SU-DHL-6 (cell line): ENCODE data around the gene DQX1.

Source experiments
- H2AFZ ChIP-seq: fragments of 200-600 bp; sonication (generic); 2 replicates; pipeline ENCODE4 v1.6.1; 2014; ENCODE audit warnings: low read depth, mild to moderate bottlenecking, moderate library complexity, mixed read lengths, antibody characterized with exemption, low read length; ENCODE audit not compliant: severe bottlenecking
- H3F3A ChIP-seq: fragments of 200-600 bp; shearing (Covaris generic); 2 replicates; pipeline ENCODE4 v1.6.0; 2016; ENCODE audit warnings: antibody characterized with exemption, mild to moderate bottlenecking; ENCODE audit not compliant: insufficient read depth
- H3K27ac ChIP-seq: fragments of 200-600 bp; sonication (generic); 2 replicates; pipeline ENCODE4 v1.5.1; 2016; ENCODE audit warnings: low read depth, mild to moderate bottlenecking, low read length, moderate library complexity, mixed read lengths
- H3K27me3 ChIP-seq: fragments of 200-600 bp; sonication (generic), shearing (Covaris generic); 2 replicates; pipeline ENCODE4 v1.6.0; 2014; ENCODE audit warnings: mild to moderate bottlenecking, low read length
- H3K36me3 ChIP-seq: fragments of 200-600 bp; sonication (generic); 2 replicates; pipeline ENCODE4 v1.6.1; 2014; ENCODE audit warnings: mild to moderate bottlenecking, low read length, mixed read lengths
- H3K4me2 ChIP-seq: fragments of 300-600, 200-600 bp; shearing (Covaris generic), sonication (generic); 2 replicates; pipeline ENCODE4 v1.6.0; 2014; ENCODE audit warnings: low read length, low read depth, mild to moderate bottlenecking; ENCODE audit not compliant: poor library complexity, severe bottlenecking
- H3K4me3 ChIP-seq: fragments of 200-600 bp; sonication (generic); 2 replicates; pipeline ENCODE4 v1.5.1; 2014; ENCODE audit warnings: antibody characterized with exemption, low read length, mild to moderate bottlenecking, mixed read lengths; ENCODE audit not compliant: insufficient read depth, poor library complexity, severe bottlenecking
- H3K79me2 ChIP-seq: fragments of 200-600 bp; sonication (generic); 2 replicates; pipeline ENCODE4 v1.6.1; 2014; ENCODE audit warnings: mild to moderate bottlenecking, low read length, moderate library complexity; ENCODE audit not compliant: insufficient read depth
- H3K9ac ChIP-seq: fragments of 200-600 bp; sonication (generic); 2 replicates; pipeline ENCODE4 v1.7.0; 2014; ENCODE audit warnings: mild to moderate bottlenecking, low read length
- H3K9me2 ChIP-seq: fragments of 200-600 bp; sonication (generic); replicated peaks from 2 replicates; pipeline ENCODE4 v1.6.1; 2014; ENCODE audit warnings: low read length; ENCODE audit not compliant: insufficient read depth
- H3K9me3 ChIP-seq: fragments of 200-600 bp; sonication (generic); 2 replicates; pipeline ENCODE4 v1.6.1; 2014; ENCODE audit warnings: low read length, mixed read lengths; ENCODE audit not compliant: insufficient read depth
- H4K20me1 ChIP-seq: fragments of 200-600 bp; sonication (generic); 2 replicates; pipeline ENCODE4 v1.6.1; 2014; ENCODE audit warnings: low read depth, mild to moderate bottlenecking, antibody characterized with exemption, low read length, moderate library complexity, mixed read lengths
- EZH2phosphoT487 ChIP-seq: fragments of 200-600 bp; sonication (generic), shearing (Covaris generic); conservative IDR thresholded peaks from 2 replicates; pipeline ENCODE4 v1.6.1; 2018; ENCODE audit warnings: mild to moderate bottlenecking, antibody characterized with exemption, low read length, moderate library complexity, mixed read lengths
- TF ChIP-seq, protein P1 (sequence below): fragments of 200-600 bp; sonication (generic); IDR thresholded peaks from one replicate; pipeline ENCODE4 v1.5.1; 2017; ENCODE audit warnings: antibody characterized with exemption, mild to moderate bottlenecking, low read length, moderate library complexity; ENCODE audit not compliant: insufficient read depth, poor library complexity, severe bottlenecking

The DQX1 gene

DNA sequence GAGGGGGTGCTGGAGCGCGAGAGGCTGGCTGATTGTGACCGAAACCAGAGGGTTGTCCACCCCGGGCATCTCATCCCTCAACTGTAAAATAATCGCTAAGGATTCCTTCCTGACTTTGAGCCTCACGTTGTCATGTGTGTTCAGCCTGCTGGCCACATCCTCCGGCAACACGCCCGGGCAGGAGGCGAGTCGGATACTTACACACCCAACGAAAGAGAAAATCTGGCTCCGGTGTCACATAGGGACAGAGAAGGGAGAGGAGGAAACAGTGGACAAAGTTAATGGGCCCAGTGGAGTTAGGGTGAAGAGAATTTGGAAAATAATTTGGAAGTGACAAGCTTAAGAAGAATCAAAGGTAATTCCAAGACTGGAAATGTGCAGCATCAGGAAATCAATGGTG, 9.4 kb downstream of the DQX1 start:
- H3K9me2 ChIP-seq = no peaks in the 10 kb centered on the region
- H4K20me1 ChIP-seq = no peaks in the 10 kb centered on the region
- H3K4me3 ChIP-seq = no peak overlapping the region
- H3K27ac ChIP-seq = no peak overlapping the region
- H3K9me3 ChIP-seq = no peaks in the 10 kb centered on the region
- no peaks in the 10 kb centered on the region for H3K79me2 ChIP-seq
- no peaks in the 10 kb centered on the region for H3F3A ChIP-seq
- TF ChIP-seq, protein P1, sequence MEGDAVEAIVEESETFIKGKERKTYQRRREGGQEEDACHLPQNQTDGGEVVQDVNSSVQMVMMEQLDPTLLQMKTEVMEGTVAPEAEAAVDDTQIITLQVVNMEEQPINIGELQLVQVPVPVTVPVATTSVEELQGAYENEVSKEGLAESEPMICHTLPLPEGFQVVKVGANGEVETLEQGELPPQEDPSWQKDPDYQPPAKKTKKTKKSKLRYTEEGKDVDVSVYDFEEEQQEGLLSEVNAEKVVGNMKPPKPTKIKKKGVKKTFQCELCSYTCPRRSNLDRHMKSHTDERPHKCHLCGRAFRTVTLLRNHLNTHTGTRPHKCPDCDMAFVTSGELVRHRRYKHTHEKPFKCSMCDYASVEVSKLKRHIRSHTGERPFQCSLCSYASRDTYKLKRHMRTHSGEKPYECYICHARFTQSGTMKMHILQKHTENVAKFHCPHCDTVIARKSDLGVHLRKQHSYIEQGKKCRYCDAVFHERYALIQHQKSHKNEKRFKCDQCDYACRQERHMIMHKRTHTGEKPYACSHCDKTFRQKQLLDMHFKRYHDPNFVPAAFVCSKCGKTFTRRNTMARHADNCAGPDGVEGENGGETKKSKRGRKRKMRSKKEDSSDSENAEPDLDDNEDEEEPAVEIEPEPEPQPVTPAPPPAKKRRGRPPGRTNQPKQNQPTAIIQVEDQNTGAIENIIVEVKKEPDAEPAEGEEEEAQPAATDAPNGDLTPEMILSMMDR = no peak
- TF ChIP-seq EZH2phosphoT487 = no peak
- H3K9ac ChIP-seq = no peak overlapping the region
- no peaks in the 10 kb centered on the region for H3K36me3 ChIP-seq
- H2AFZ ChIP-seq = no peak overlapping the region
- H3K27me3 ChIP-seq = no peaks in the 10 kb centered on the region
- no peak overlapping the region for H3K4me2 ChIP-seq

DNA sequence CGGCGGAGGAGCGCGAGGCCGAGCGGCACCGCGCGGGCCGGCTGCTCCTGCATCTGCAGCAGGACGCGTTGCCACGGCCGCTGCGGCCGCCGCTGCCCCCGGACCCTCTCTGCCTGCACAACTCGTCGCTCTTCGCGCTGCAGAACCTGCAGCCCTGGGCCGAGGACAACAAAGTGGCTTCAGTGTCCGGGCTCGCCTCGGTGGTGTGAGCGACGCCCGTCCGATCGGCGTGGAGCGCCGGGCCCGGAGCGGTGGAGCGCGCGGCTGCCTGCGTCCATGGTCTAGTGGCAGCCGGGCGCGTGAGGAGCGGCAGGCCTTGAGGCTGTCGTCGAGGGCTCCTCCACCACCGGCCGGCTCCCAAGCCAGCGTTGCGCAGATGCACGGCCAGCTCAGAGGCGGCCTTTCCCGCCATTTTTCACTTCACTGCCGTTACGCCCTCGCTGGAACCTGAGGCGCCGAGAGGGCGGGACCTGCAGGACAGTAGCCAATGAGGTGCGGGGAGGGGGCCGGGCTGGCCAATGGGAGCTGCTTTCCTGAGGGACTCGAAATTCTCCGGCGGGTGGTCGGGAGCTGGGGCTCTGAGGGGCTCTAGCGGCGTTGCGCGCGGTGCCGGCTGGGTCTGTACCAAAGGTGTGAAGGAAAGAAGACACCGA, 9.9 kb downstream of the DQX1 start:
- Histone ChIP-seq H3K9ac (no peak overlapping the region), H4K20me1 (no peaks in the 10 kb centered on the region), H3K27me3 (no peaks in the 10 kb centered on the region), H3F3A (no peaks in the 10 kb centered on the region), H2AFZ (no peak overlapping the region), H3K36me3 (no peaks in the 10 kb centered on the region), H3K4me2 (no peak overlapping the region), H3K9me3 (no peaks in the 10 kb centered on the region), H3K4me3 (no peak overlapping the region), H3K27ac (no peak overlapping the region), H3K9me2 (no peaks in the 10 kb centered on the region), H3K79me2 (no peaks in the 10 kb centered on the region)
- TF ChIP-seq, protein P1 = no peak
- TF ChIP-seq EZH2phosphoT487 = no peak

DNA sequence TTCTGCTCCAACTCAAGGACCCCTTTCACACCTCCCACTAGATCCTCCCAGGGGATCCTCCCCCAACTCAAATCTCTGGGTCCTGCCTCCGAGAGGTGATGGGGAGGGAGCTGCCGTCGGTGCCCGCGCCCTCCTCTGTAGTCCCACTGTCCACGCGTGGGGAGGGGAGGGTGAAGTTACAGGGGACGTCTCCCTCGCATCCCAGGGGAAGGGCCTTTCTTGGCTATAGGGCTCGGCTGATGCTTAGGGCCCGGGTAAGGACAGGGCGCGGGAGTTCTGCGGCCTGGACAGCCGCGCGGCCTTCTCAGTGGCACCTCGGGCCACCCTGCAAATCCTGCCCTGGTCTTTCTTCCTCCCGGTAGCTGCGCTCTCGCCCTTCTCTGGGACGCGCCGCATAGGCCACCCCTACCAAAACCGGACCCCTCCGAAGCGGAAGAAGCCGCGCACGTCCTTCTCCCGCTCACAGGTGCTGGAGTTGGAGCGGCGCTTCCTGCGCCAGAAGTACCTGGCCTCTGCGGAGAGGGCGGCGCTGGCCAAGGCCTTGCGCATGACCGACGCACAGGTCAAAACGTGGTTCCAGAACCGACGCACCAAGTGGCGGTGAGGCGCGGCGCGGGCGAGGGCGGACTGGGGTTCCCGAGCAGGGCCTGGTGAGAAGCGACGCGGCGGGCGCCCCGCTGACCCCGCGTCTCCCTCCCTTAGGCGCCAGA, 10.6 kb downstream of the DQX1 start:
- Histone ChIP-seq H3K36me3 (no peaks in the 10 kb centered on the region), H3K9me3 (no peaks in the 10 kb centered on the region), H3K79me2 (no peaks in the 10 kb centered on the region), H3F3A (no peaks in the 10 kb centered on the region), H3K4me3 (no peak overlapping the region), H2AFZ (no peak overlapping the region), H3K27me3 (no peaks in the 10 kb centered on the region), H3K9me2 (no peaks in the 10 kb centered on the region), H4K20me1 (no peaks in the 10 kb centered on the region), H3K9ac (no peak overlapping the region), H3K4me2 (no peak overlapping the region), H3K27ac (no peak overlapping the region)
- TF ChIP-seq, protein P1 = no peak
- TF ChIP-seq EZH2phosphoT487 = no peak
